Measurements from ENCODE around the gene VWA5B1.

GRCh38 chr1:20346433-20346832 lies 55.8 kb downstream of the VWA5B1 start:
- TF ChIP-seq CTCF (conservative IDR thresholded peaks at IDR 0.05; ENCODE audit: low read depth, low read length) (no peak), EZH2 (IDR thresholded peaks at IDR 0.05; ENCODE audit: low read length, unreplicated experiment) (no peak)

All from PC-3 (cell line).